Activated naive CD8-positive, alpha-beta T cell treated with anti-CD3 and anti-CD28 coated beads, Interleukin-2, amount 50 U/mL, for 24 hours (primary cell): ENCODE measurements around the gene ADCY1.
A peak's percentile ranks its signal among the peaks of the same experiment; 100 is the strongest.

Experiments
- ATAC-seq: fragments of 150-1000 bp; cut with Tn5 transposase; one replicate; pipeline ENCODE4 v1.10.0; 2021
- DNase-seq: peaks from one replicate; pipeline ENCODE4 v3.0.0; 2021
- H3K27ac Mint-ChIP-seq: one replicate; pipeline ENCODE4 v1.8.0; 2021; ENCODE audit warnings: mild to moderate bottlenecking, mixed read lengths
- H3K27me3 Mint-ChIP-seq: one replicate; pipeline ENCODE4 v1.8.0; 2021; ENCODE audit warnings: mixed read lengths
- H3K36me3 Mint-ChIP-seq: one replicate; pipeline ENCODE4 v1.8.0; 2021; ENCODE audit warnings: low read depth, mixed read lengths
- H3K4me1 Mint-ChIP-seq: one replicate; pipeline ENCODE4 v1.8.0; 2021; ENCODE audit warnings: mixed read lengths
- H3K4me3 Mint-ChIP-seq: one replicate; pipeline ENCODE4 v1.8.0; 2021; ENCODE audit warnings: mild to moderate bottlenecking, moderate library complexity, mixed read lengths
- H3K9me3 Mint-ChIP-seq: one replicate; pipeline ENCODE4 v1.8.0; 2021; ENCODE audit warnings: mixed read lengths

ADCY1 gene

DNA sequence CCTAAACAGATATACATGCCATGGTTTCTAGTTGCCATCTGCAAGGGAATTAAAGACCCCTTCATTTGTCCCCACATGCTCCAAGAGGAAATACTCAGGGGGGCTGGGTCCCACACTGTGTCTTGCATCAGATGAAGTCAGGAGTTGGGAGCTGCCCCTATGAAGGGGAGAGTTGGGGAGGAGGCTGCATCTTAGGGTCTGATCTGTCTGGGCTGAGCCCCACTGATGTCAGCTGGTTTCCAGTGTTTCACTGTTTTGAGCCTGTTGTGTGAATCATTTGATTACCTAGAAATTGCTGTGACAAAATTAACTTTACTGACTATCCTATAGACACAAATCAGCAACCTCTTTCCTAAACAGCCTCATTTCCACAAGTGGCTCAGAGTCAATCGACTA, 4.9 kb upstream of the ADCY1 start:
- Mint-ChIP-seq H3K4me3 (no peak overlapping the region), H3K36me3 (no peaks in the 10 kb centered on the region), H3K27ac (no peak overlapping the region), H3K9me3 (no peaks in the 10 kb centered on the region), H3K27me3 (peaks cover 25% of the 10 kb centered on the region), H3K4me1 (peaks cover 4% of the 10 kb centered on the region)
- no peak for ATAC-seq
- DNase-seq: no peak

DNA sequence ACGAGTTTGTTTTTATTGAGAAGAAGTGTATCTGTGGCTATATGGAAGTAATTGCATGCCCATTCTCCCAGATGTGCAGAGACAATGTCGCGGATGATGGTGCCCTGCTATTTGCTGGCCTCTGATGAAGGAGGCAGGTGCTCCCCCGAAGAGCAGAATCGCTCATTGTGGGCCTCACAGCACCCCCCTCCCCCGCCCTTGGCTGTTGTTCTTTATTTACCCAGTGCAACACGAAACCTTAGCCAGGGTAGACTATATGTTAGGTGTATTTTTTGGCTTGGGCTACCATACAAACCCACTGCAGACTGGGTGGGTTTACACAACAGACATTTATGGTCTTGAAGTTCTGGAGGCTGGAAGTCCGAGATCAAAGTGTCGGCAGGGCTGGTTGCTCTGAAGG, 3.4 kb upstream of the ADCY1 start:
- Mint-ChIP-seq H3K36me3 (no peaks in the 10 kb centered on the region), H3K27me3 (peaks cover 33% of the 10 kb centered on the region), H3K27ac (no peak overlapping the region), H3K4me3 (no peak overlapping the region), H3K4me1 (peaks cover 4% of the 10 kb centered on the region), H3K9me3 (no peaks in the 10 kb centered on the region)
- ATAC-seq: no peak
- no peak for DNase-seq

DNA sequence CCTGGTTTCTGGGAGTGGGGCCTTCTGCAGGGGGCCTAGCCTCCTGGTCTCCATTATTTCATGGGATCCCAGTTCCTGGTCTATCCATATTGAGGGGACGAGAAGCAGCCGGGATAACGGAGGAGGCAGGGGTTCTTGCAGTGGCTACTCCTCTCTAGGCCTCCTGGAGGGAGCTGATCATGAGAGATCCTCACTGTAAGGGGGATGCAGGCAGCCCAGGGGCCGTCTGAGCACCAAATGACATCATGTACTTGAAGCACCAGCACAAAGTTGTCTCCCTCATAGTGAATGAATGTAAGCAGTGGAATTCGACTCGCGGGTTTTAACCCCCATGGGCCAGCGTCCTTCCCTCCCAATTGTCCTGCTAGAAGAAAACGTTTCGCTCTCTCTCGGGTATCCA, 964 bp upstream of the ADCY1 start:
- DNase-seq (no peak), ATAC-seq (no peak)
- Mint-ChIP-seq H3K36me3 (no peaks in the 10 kb centered on the region), H3K4me3 (peak overlapping the region; percentile 32), H3K4me1 (peaks cover 4% of the 10 kb centered on the region), H3K9me3 (no peaks in the 10 kb centered on the region), H3K27ac (no peak overlapping the region), H3K27me3 (peaks cover 40% of the 10 kb centered on the region)

DNA sequence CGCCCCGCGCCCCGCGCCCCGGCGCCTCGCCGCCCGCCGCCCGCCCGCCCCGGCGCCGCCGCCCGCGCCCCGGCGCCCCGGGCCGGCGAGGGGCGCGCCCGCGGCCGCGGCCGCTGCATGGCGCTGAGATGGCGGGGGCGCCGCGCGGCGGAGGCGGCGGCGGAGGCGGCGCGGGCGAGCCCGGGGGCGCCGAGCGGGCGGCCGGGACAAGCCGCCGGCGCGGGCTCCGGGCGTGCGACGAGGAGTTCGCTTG, 174 bp downstream of the ADCY1 start:
- peaks cover 4% of the 10 kb centered on the region for H3K4me1 Mint-ChIP-seq
- no peak overlapping the region for H3K27ac Mint-ChIP-seq
- peaks cover 40% of the 10 kb centered on the region for H3K27me3 Mint-ChIP-seq
- DNase-seq (no peak), ATAC-seq (no peak)
- no peaks in the 10 kb centered on the region for H3K36me3 Mint-ChIP-seq
- no peaks in the 10 kb centered on the region for H3K9me3 Mint-ChIP-seq
- no peak overlapping the region for H3K4me3 Mint-ChIP-seq

DNA sequence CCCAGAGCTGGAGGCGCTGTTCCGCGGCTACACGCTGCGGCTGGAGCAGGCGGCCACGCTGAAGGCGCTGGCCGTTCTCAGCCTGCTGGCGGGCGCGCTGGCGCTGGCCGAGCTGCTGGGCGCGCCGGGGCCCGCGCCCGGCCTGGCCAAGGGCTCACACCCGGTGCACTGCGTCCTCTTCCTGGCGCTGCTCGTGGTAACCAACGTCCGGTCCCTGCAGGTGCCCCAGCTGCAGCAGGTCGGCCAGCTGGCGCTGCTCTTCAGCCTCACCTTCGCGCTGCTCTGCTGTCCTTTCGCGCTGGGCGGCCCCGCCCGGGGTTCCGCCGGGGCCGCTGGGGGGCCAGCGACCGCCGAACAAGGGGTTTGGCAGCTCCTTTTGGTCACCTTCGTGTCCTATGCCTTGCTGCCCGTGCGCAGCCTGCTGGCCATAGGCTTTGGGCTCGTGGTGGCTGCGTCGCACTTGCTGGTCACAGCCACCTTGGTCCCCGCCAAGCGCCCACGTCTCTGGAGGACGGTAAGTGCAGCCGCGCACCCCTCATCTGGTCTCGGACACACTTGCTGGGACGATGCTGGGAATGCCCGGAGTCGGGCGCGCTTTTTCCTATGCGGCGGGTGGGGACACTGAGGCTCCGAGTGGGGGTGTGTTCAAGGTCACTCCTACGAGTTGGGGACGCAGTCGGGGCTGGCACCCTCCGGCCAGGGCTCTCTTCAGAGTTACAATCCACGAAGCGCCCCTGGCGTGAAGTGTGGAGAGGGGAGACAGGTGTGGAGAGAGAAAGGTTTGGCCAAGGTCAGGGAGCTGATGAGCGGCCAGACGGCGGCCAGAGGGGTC, 717 bp downstream of the ADCY1 start:
- peaks cover 4% of the 10 kb centered on the region for H3K4me1 Mint-ChIP-seq
- peaks cover 40% of the 10 kb centered on the region for H3K27me3 Mint-ChIP-seq
- no peaks in the 10 kb centered on the region for H3K36me3 Mint-ChIP-seq
- DNase-seq (no peak), ATAC-seq (no peak)
- H3K27ac Mint-ChIP-seq: no peak overlapping the region
- peak overlapping the region; percentile 24 for H3K4me3 Mint-ChIP-seq
- no peaks in the 10 kb centered on the region for H3K9me3 Mint-ChIP-seq

DNA sequence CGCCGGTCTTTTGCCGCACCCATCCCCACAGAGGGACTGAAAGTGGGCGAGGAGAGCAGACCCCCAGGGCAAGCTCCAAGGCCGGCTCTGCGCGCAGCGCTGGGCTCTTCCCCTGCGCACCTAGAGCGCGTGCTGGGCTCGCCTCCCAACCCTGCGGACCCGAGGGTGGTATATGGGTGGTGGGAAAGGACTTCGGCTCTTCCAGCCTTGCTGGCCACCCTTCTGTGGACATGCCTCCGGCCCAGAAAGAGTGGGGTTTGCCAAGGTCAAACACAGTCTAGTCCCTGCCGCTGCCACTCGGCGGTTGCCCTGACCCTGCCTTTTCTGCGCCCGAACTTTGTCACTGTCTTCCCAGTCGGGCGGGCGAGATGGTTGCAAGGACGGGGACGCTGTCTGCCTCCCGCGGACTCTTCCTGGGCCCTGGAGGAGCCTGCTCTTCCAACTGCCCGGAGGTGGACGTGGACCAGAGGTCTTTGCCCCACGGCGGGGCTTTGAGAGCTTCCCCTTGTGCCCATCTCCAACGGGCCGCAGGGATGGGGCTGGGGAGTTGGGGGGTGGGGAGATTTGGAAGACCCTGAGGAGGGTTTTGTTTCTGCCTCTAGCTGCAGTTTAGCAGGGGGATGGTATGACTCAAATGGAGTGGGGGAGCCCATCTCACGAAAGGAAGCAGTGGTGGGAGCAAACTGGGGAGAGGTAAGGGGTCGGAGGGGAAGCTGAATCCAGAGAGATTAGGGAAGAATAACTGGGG, 1.5 kb downstream of the ADCY1 start:
- no peaks in the 10 kb centered on the region for H3K9me3 Mint-ChIP-seq
- H3K27ac Mint-ChIP-seq: no peak overlapping the region
- H3K4me3 Mint-ChIP-seq: no peak overlapping the region
- peaks cover 4% of the 10 kb centered on the region for H3K4me1 Mint-ChIP-seq
- no peaks in the 10 kb centered on the region for H3K36me3 Mint-ChIP-seq
- DNase-seq (no peak), ATAC-seq (no peak)
- peaks cover 40% of the 10 kb centered on the region for H3K27me3 Mint-ChIP-seq

DNA sequence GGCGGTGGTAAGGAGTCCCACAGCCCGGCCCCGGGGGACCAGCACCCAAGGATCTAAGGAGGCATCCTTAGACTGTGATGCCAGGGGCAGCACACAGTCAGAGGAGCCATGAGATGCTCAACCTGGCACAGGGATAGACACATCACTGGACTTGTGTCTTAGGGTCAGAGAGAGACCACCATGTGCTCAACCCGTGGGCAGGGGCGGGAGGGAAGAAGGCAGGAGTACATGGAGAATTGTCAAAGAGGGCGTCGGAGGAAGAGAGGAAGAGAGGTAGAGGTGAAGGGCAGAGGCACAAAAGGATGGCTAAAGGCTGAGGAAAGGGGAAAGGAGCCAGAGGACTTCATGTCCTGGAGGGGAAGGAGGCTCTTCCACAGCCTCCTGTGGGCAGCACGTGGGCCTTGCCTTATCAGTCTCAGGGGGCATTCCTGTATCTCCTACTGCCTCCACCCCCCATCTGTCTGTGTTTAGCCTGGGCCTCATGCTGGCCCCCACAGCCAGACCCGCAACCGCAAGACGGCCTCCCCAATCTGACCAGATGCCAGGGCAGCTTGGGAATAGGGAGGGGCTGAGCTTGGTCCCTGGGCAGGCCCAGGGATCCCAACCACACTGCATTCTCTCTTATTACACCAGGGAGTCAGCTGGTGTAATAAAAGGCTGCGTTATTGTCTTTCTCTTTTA, 2.2 kb downstream of the ADCY1 start:
- H3K27ac Mint-ChIP-seq: no peak overlapping the region
- no peak for ATAC-seq
- no peak for DNase-seq
- no peaks in the 10 kb centered on the region for H3K36me3 Mint-ChIP-seq
- no peak overlapping the region for H3K4me3 Mint-ChIP-seq
- peaks cover 4% of the 10 kb centered on the region for H3K4me1 Mint-ChIP-seq
- H3K9me3 Mint-ChIP-seq: no peaks in the 10 kb centered on the region
- H3K27me3 Mint-ChIP-seq: peaks cover 40% of the 10 kb centered on the region

DNA sequence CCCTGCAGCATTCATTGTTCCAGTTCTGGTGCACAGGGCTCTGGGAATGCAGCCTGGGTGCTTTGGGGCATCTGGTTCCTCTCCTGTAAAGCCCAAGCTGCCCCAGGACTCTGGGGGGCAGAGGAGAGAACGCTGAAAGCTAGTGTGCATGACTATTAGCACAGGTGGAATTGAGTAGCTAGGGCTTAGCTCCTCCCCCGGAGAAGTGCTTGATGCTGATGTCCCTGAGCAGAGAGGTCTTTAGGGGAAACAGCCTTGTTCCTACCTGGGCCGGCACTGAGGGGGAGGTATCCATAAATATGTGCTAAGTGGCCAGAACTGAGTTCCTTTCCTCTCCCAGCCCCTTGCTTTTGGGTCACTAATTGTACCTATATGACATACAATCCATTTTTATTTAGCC, 3.9 kb downstream of the ADCY1 start:
- DNase-seq (no peak), ATAC-seq (no peak)
- H3K4me3 Mint-ChIP-seq: no peak overlapping the region
- H3K27me3 Mint-ChIP-seq: peaks cover 28% of the 10 kb centered on the region
- peaks cover 4% of the 10 kb centered on the region for H3K4me1 Mint-ChIP-seq
- H3K9me3 Mint-ChIP-seq: no peaks in the 10 kb centered on the region
- H3K27ac Mint-ChIP-seq: no peak overlapping the region
- no peaks in the 10 kb centered on the region for H3K36me3 Mint-ChIP-seq

DNA sequence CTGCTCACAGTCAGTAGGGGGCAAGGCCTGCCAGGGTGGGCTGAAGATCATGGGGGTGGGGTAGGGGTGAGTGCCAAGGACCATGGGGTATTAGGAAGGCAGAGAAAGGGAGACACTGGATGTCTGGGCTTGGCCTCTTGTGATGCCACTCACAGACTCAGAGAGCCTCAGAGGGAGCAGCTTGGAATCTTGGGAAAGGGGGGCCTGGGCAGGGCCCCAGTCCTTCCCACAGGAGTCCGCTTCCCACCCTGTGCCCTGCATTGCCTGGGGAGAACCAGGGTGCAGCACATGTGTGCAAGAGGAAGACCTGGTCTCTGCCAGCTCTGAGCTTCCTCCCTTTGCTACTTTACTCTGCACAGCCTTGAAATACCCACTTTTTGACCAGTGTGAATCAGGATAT, 4.3 kb downstream of the ADCY1 start:
- Mint-ChIP-seq H3K4me3 (no peak overlapping the region), H3K27me3 (peaks cover 23% of the 10 kb centered on the region), H3K36me3 (no peaks in the 10 kb centered on the region), H3K27ac (no peak overlapping the region), H3K4me1 (no peaks in the 10 kb centered on the region), H3K9me3 (no peaks in the 10 kb centered on the region)
- ATAC-seq (no peak), DNase-seq (no peak)

DNA sequence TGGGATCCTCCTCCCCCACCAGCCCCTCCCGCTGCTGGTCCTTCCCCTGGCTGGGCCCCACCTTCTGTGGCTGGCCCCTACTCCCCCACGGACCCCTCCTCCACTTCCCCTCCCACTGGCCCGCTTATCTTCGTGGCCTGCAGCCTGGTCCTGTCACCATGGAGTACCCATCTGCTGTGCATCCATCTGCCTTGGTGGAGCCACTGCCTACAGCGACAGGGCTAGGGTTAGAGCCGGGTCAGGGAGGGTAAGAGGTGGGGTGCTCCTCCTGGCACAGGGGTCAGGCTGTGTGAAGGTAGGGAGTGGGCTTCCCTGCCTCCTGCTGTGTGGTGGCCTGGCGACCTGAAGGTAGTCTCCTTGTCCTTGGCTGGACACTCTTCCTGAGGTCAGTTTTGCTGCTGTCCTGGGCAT, 5.2 kb downstream of the ADCY1 start:
- no peaks in the 10 kb centered on the region for H3K9me3 Mint-ChIP-seq
- DNase-seq (no peak), ATAC-seq (no peak)
- H3K4me1 Mint-ChIP-seq: no peaks in the 10 kb centered on the region
- H3K27me3 Mint-ChIP-seq: peaks cover 18% of the 10 kb centered on the region
- H3K27ac Mint-ChIP-seq: no peak overlapping the region
- H3K4me3 Mint-ChIP-seq: no peak overlapping the region
- H3K36me3 Mint-ChIP-seq: no peaks in the 10 kb centered on the region

DNA sequence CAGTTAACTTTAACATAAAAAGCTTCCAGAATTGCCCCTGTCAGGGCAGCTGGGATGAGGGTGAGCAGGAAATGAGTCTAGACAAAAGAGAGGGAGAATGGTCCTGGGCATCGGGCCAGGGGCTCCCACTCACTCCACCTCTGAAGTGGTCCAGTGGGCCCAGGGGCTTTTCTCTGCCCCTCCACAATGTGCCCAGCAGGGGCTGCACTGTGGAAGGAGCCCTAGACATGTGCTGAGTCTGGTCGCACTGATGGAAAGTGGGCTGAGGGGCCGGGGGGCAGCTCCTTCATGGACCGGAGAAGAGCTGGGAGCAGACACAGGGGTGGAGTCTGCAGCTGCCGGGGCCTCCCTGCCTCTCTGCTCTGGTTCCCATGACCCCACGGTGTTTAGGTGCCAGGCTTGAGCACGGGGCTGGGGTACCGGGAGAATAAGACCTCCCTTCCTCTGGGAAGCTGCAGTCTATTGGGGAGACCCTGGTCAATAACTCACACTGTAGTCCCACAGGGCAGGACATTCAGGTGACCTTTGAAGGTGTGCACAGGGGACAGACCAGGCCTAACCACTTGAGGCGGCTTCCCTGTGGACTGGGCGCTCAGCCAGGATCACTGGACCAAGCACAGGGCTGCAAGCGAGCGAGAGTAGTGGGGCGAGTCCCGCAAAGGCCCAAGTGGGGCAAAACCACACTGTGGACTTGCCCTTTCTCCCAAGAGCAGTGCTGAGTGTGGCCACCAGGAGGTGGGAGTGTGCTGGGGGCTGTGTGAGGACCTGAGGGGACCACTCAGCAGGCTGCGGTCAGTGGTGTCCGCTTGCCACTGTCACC, 6.1 kb downstream of the ADCY1 start:
- DNase-seq (no peak), ATAC-seq (no peak)
- Mint-ChIP-seq H3K4me3 (no peak overlapping the region), H3K4me1 (no peaks in the 10 kb centered on the region), H3K36me3 (no peaks in the 10 kb centered on the region), H3K9me3 (no peaks in the 10 kb centered on the region), H3K27me3 (peaks cover 13% of the 10 kb centered on the region), H3K27ac (no peak overlapping the region)

DNA sequence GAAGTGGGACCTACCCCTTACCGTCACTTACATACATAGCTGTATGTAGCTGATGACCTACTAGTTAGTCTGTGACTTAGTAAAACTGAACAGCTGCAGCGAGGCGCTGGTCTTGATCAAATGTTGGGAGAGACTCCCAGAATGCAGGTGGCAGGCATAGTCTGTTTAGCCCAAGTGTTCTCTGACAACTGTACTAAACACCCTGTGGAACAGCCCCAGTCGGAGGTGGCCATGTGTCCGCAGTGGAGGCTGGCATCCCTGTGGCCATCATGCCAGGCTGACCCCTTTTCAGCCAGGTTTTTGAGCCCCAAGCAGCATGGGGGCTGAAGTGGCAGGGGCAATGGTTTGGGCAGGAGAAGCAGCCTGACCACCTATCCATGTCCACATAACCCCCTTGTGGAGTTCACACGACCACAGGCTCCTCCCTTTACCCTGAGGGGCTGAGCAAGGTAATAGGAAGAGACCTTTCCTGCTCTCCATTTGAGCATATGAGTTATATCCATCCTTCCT, 7.2 kb downstream of the ADCY1 start:
- Mint-ChIP-seq H3K27ac (no peak overlapping the region), H3K4me1 (no peaks in the 10 kb centered on the region), H3K9me3 (no peaks in the 10 kb centered on the region), H3K36me3 (no peaks in the 10 kb centered on the region), H3K27me3 (peaks cover 4% of the 10 kb centered on the region), H3K4me3 (no peak overlapping the region)
- no peak for DNase-seq
- ATAC-seq: no peak

DNA sequence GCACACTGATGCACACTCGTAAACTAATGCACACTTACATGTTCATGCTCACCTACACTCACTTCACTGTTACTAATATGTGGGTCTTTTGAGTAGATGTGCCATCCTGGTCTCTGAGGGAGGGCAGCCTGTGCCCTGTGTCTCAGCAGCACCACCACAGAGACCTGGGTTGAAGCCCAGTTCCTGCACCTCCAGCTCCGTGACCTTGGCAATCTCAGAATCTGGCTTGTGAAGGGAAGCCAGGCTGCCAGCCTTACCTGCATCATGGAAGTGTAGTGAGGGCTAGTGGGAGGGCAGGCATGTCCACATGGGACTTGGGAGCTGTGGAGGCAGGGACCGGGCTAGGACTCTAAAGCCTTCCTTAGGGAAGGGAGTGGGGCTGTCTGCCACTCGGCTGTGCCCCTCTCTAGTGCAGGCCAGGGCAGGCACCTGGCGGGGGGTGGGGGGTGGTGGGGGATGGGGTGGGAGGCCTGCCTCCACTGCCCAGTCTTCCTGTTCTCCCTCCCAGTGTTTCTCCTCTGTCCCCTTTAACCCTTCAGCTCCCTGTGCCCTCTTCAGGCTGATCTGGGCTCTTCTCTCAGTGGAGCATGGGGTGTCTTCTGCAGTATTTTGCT, 8.1 kb downstream of the ADCY1 start:
- Mint-ChIP-seq H3K27me3 (no peaks in the 10 kb centered on the region), H3K4me3 (no peak overlapping the region), H3K4me1 (no peaks in the 10 kb centered on the region), H3K27ac (no peak overlapping the region), H3K36me3 (no peaks in the 10 kb centered on the region), H3K9me3 (no peaks in the 10 kb centered on the region)
- ATAC-seq (no peak), DNase-seq (no peak)

DNA sequence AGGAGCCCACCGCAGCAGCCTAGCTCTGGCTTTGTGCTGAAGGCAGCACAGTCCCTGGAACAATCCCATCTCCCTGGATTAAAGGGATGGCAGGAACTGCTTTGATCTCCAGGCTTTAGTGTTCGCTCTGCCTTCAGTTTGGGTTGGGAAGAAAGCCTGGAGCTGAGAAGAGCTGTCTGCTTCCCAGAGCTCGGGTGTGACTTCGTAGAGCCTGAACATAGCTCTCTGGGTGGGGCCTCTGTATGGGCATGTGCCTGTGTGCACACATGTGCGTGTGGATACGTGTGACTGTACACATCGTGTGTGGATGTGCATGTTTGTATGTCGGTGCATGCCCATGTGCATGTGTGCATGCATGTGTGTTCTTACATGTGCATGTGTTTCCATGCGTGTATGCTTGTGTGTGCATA, 8.7 kb downstream of the ADCY1 start:
- H3K27me3 Mint-ChIP-seq: no peaks in the 10 kb centered on the region
- no peaks in the 10 kb centered on the region for H3K36me3 Mint-ChIP-seq
- ATAC-seq (no peak), DNase-seq (no peak)
- no peak overlapping the region for H3K4me3 Mint-ChIP-seq
- H3K4me1 Mint-ChIP-seq: no peaks in the 10 kb centered on the region
- no peak overlapping the region for H3K27ac Mint-ChIP-seq
- H3K9me3 Mint-ChIP-seq: no peaks in the 10 kb centered on the region
